Activated naive CD4-positive, alpha-beta T cell treated with anti-CD3 and anti-CD28 coated beads, Interleukin-2, amount 50 U/mL, for 16 hours (primary cell): ENCODE measurements around the gene PTHLH.

Experiments used
- DNase-seq: peaks from one replicate; pipeline ENCODE4 v3.0.0-alpha.2; 2020

The PTHLH gene

GRCh38 chr12:27972721-27973120, at the start of gene PTHLH:
Gene PTHLH, minus strand, starts transcription at chr12:27972733. Its CDS starts 3,239 bp downstream, at chr12:27969494.
- no peak for DNase-seq

- no peak for DNase-seq
Measured at GRCh38 chr12:28021704-28022103, 49.2 kb upstream of the PTHLH start.

GRCh38 chr12:28017873-28018255, 45.3 kb upstream of the PTHLH start:
- no peak for DNase-seq

- no peak for DNase-seq
Measured at GRCh38 chr12:28017126-28017872, 44.8 kb upstream of the PTHLH start.

GRCh38 chr12:28015165-28015564, 42.6 kb upstream of the PTHLH start:
- no peak for DNase-seq

- DNase-seq: no peak
Measured at GRCh38 chr12:28014196-28014595, 41.7 kb upstream of the PTHLH start.

GRCh38 chr12:28012333-28012918, 39.9 kb upstream of the PTHLH start:
- no peak for DNase-seq

GRCh38 chr12:28010036-28010435, 37.5 kb upstream of the PTHLH start:
- DNase-seq: no peak

GRCh38 chr12:27999970-28000369, 27.4 kb upstream of the PTHLH start:
- DNase-seq: no peak

GRCh38 chr12:27999521-27999920, 27.0 kb upstream of the PTHLH start:
- no peak for DNase-seq

GRCh38 chr12:27998658-27999057, 26.1 kb upstream of the PTHLH start:
- DNase-seq: no peak

GRCh38 chr12:27998170-27998569, 25.6 kb upstream of the PTHLH start:
- DNase-seq: no peak

GRCh38 chr12:27996761-27997160, 24.2 kb upstream of the PTHLH start:
- DNase-seq: no peak

GRCh38 chr12:27995406-27995805, 22.9 kb upstream of the PTHLH start:
- no peak for DNase-seq

GRCh38 chr12:27988594-27989233, 16.2 kb upstream of the PTHLH start:
- DNase-seq: no peak

- no peak for DNase-seq
Measured at GRCh38 chr12:27987331-27987730, 14.8 kb upstream of the PTHLH start.

GRCh38 chr12:27984275-27984674, 11.7 kb upstream of the PTHLH start:
- no peak for DNase-seq

GRCh38 chr12:27982951-27983350, 10.4 kb upstream of the PTHLH start:
- no peak for DNase-seq

GRCh38 chr12:27982385-27982784, 9.9 kb upstream of the PTHLH start:
- no peak for DNase-seq

GRCh38 chr12:27981874-27982273, 9.3 kb upstream of the PTHLH start:
- no peak for DNase-seq

- DNase-seq: no peak
Measured at GRCh38 chr12:27979145-27979544, 6.6 kb upstream of the PTHLH start.

GRCh38 chr12:27975222-27976136, 2.9 kb upstream of the PTHLH start:
- peak; percentile 15 for DNase-seq

- no peak for DNase-seq
Measured at GRCh38 chr12:27974735-27975221, 2.2 kb upstream of the PTHLH start.
